Measurements from ENCODE around the gene ALOXE3.

ALOXE3 gene

GRCh38 chr17:8140065-8141029 is 22.0 kb upstream of the ALOXE3 start:
- Mint-ChIP-seq H3K4me3 (peak overlapping the region; percentile 56), H3K36me3 (peaks cover 8% of the 10 kb centered on the region), H3K27me3 (no peaks in the 10 kb centered on the region), H3K9me3 (no peaks in the 10 kb centered on the region), H3K27ac (peak overlapping the region; percentile 62), H3K4me1 (peaks cover 3% of the 10 kb centered on the region)
- ATAC-seq (ENCODE audit: low read depth) (no peak), DNase-seq (ENCODE audit: low spot score in 2 of 2) (no peak)

DNA sequence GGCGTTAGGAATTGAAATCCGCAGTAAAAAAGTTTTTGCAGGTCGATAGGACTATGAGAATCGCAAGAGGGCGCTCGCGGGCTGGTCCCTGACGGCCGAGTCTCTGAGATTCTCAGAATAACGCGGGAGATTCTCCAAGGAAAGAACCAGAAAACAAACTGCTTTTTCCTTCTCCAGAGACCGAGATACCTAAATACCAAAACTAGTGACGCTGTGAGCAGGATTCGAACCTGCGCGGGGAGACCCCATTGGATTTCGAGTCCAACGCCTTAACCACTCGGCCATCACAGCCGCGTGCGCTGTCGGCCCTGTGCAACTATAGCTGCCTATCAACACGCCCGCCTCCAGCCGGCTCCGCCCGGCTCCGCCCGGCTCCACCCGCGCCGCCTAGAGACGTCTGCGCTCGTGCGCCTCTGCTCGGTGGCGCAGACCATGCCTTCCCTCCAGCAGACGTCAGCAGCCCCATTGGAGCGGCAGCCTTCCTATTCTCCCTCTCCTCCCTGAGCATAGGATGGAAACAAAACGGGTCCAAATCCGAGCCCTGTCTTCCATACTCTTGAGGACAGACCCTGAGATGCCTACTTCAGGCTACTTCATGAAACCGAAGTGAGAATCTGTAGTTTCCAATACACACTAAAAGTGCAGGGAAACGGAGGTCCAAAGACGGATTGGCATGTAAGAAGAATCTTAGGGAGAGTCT is 20.5 kb upstream of the ALOXE3 start:
- ATAC-seq (ENCODE audit: low read depth) = peak; percentile 89
- peak; percentile 99 for DNase-seq (ENCODE audit: low spot score in 2 of 2)
- H3K4me3 Mint-ChIP-seq = no peak overlapping the region
- no peaks in the 10 kb centered on the region for H3K27me3 Mint-ChIP-seq
- H3K36me3 Mint-ChIP-seq = peaks cover 4% of the 10 kb centered on the region
- peaks cover 3% of the 10 kb centered on the region for H3K4me1 Mint-ChIP-seq
- H3K9me3 Mint-ChIP-seq = no peaks in the 10 kb centered on the region
- no peak overlapping the region for H3K27ac Mint-ChIP-seq

DNA sequence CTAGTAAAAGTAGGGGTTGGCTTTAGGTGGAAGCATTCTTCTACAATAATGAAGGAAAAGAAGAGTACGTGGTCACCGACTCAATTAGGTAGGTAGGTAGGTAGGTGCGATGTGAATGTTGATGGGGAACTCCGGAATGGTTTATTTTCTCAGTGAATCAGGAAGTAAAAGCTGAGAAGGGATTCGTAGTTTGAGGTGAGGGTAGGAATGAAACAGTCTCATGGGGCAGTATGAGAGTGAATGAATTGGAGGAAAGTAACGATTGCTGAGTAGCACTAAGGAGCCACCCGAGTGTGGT is 20.0 kb upstream of the ALOXE3 start:
- Mint-ChIP-seq H3K9me3 (no peaks in the 10 kb centered on the region), H3K4me3 (no peak overlapping the region), H3K4me1 (peaks cover 3% of the 10 kb centered on the region), H3K27ac (no peak overlapping the region), H3K27me3 (no peaks in the 10 kb centered on the region), H3K36me3 (peaks cover 4% of the 10 kb centered on the region)
- ATAC-seq (ENCODE audit: low read depth) (no peak), DNase-seq (ENCODE audit: low spot score in 2 of 2) (no peak)

GRCh38 chr17:8137645-8138373 is 19.5 kb upstream of the ALOXE3 start:
- Mint-ChIP-seq H3K9me3 (no peaks in the 10 kb centered on the region), H3K27me3 (no peaks in the 10 kb centered on the region), H3K4me1 (peaks cover 3% of the 10 kb centered on the region), H3K36me3 (peaks cover 4% of the 10 kb centered on the region), H3K27ac (no peak overlapping the region), H3K4me3 (no peak overlapping the region)
- ATAC-seq (ENCODE audit: low read depth) (no peak), DNase-seq (ENCODE audit: low spot score in 2 of 2) (no peak)

DNA sequence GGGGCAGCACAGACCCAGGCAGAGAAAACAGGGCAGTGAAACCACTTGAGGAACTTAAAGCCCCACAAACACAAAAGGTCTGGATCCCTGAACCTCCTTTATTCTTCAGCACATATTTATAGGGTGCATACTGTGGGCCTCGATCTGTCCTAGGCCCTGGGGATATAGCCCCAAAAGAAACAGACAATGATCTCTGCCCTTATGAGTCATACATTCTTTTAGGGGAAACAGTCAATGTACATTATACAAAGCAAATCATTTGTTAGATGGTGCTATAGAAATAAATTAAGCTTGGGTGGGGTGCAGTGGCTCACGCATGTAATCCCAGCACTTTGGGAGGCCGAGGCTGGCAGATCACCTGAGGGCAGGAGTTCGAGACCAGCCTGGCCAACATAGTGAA is 15.6 kb upstream of the ALOXE3 start:
- H3K4me1 Mint-ChIP-seq = no peaks in the 10 kb centered on the region
- DNase-seq (ENCODE audit: low spot score in 2 of 2) = no peak
- H3K27ac Mint-ChIP-seq = no peak overlapping the region
- no peak overlapping the region for H3K4me3 Mint-ChIP-seq
- H3K36me3 Mint-ChIP-seq = no peaks in the 10 kb centered on the region
- H3K27me3 Mint-ChIP-seq = peaks cover 9% of the 10 kb centered on the region
- ATAC-seq (ENCODE audit: low read depth) = no peak
- no peaks in the 10 kb centered on the region for H3K9me3 Mint-ChIP-seq

GRCh38 chr17:8133399-8133798 is 15.1 kb upstream of the ALOXE3 start:
- no peak overlapping the region for H3K27ac Mint-ChIP-seq
- no peak for DNase-seq (ENCODE audit: low spot score in 2 of 2)

GRCh38 chr17:8131844-8132441 is 13.6 kb upstream of the ALOXE3 start:
- no peak for ATAC-seq (ENCODE audit: low read depth)
- no peaks in the 10 kb centered on the region for H3K36me3 Mint-ChIP-seq
- H3K27me3 Mint-ChIP-seq = peaks cover 13% of the 10 kb centered on the region
- H3K4me1 Mint-ChIP-seq = peaks cover 4% of the 10 kb centered on the region
- H3K4me3 Mint-ChIP-seq = no peak overlapping the region
- DNase-seq (ENCODE audit: low spot score in 2 of 2) = no peak
- H3K9me3 Mint-ChIP-seq = no peaks in the 10 kb centered on the region
- no peak overlapping the region for H3K27ac Mint-ChIP-seq

More at GRCh38 chr17:8133399-8133798, 15.1 kb upstream of the ALOXE3 start:
- Mint-ChIP-seq H3K36me3 (no peaks in the 10 kb centered on the region), H3K9me3 (no peaks in the 10 kb centered on the region), H3K4me3 (no peak overlapping the region), H3K4me1 (no peaks in the 10 kb centered on the region), H3K27me3 (peaks cover 9% of the 10 kb centered on the region)
- ATAC-seq (ENCODE audit: low read depth) = no peak

DNA sequence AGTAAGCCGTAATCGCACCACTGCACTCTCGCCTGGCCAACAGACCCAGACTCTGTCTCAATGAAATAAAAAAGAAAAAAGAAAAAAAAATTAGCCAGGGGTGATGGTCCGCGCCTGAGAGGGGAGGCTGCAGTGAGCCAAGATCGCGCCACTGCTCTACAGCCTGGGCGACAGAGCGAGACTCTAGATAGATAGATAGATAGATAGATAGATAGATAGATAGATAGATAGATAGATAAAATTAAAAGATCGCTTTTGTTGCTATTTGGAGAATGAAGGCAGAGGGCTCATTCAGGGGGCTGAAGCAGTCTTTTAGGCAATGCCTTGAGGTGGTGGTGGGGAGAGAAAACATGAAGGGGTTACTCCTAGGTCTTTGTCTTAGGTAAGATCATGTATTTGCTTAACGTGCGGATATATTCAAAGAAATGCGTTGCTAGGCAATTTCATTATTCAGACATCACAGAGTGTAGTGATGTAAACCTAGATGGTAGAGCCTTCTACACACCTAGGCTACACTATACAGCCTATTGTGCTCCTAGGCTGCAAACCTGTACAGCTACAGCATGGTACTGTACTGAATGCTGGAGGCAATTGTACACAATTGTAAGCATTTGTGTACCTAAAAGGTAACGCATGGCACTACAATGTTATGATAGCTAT is 9.9 kb upstream of the ALOXE3 start:
- no peak overlapping the region for H3K27ac Mint-ChIP-seq

GRCh38 chr17:8126491-8127066 is 8.3 kb upstream of the ALOXE3 start:
- DNase-seq (ENCODE audit: low spot score in 2 of 2) (peak in 1 of 2 donors; percentile 52), ATAC-seq (ENCODE audit: low read depth) (peak; percentile 21)
- no peaks in the 10 kb centered on the region for H3K9me3 Mint-ChIP-seq
- H3K4me1 Mint-ChIP-seq = peaks cover 42% of the 10 kb centered on the region
- H3K4me3 Mint-ChIP-seq = peak overlapping the region; percentile 90
- peak overlapping the region; percentile 97 for H3K27ac Mint-ChIP-seq
- peaks cover 40% of the 10 kb centered on the region for H3K27me3 Mint-ChIP-seq
- peaks cover 2% of the 10 kb centered on the region for H3K36me3 Mint-ChIP-seq

More for the DNA sequence above, 9.9 kb upstream of the ALOXE3 start:
- Mint-ChIP-seq H3K4me1 (peaks cover 33% of the 10 kb centered on the region), H3K27me3 (peaks cover 34% of the 10 kb centered on the region), H3K9me3 (no peaks in the 10 kb centered on the region), H3K36me3 (peaks cover 2% of the 10 kb centered on the region), H3K4me3 (no peak overlapping the region)
- ATAC-seq (ENCODE audit: low read depth) (no peak), DNase-seq (ENCODE audit: low spot score in 2 of 2) (no peak)

- ATAC-seq (ENCODE audit: low read depth) = no peak
- peaks cover 40% of the 10 kb centered on the region for H3K27me3 Mint-ChIP-seq
These were observed 7.7 kb upstream of the ALOXE3 start for GRCh38 chr17:8125947-8126490.

GRCh38 chr17:8125154-8125946 is 7.0 kb upstream of the ALOXE3 start:
- Mint-ChIP-seq H3K27ac (peak overlapping the region; percentile 97), H3K4me1 (peaks cover 51% of the 10 kb centered on the region), H3K27me3 (peaks cover 42% of the 10 kb centered on the region)

More at GRCh38 chr17:8125947-8126490, 7.7 kb upstream of the ALOXE3 start:
- Mint-ChIP-seq H3K36me3 (peaks cover 2% of the 10 kb centered on the region), H3K4me3 (peak overlapping the region; percentile 87), H3K27ac (peak overlapping the region; percentile 97), H3K9me3 (no peaks in the 10 kb centered on the region), H3K4me1 (peaks cover 45% of the 10 kb centered on the region)
- peak in 1 of 2 donors; percentile 41 for DNase-seq (ENCODE audit: low spot score in 2 of 2)

More at GRCh38 chr17:8125154-8125946, 7.0 kb upstream of the ALOXE3 start:
- Mint-ChIP-seq H3K9me3 (no peaks in the 10 kb centered on the region), H3K4me3 (peak overlapping the region; percentile 87), H3K36me3 (peaks cover 2% of the 10 kb centered on the region)
- peak; percentile 57 for ATAC-seq (ENCODE audit: low read depth)
- peak; percentile 85 to 98 for DNase-seq (ENCODE audit: low spot score in 2 of 2)

All from memory B cell (primary cell).